GM10266 (cell line): Measurements from ENCODE around the gene ATOX1.
A peak's percentile ranks its signal among the peaks of the same experiment; 100 is the strongest.

Experiments used
- DNase-seq: peaks from one replicate; pipeline ENCODE4 v3.0.0; 2012; ENCODE audit errors: extremely low spot score
- CTCF ChIP-seq: IDR thresholded peaks from 2 replicates; pipeline ENCODE4 v1.5.1; 2012; ENCODE audit warnings: mild to moderate bottlenecking, low read depth; ENCODE audit not compliant: control insufficient read depth, insufficient read depth; ENCODE audit errors: missing control alignments

ATOX1 gene

DNA sequence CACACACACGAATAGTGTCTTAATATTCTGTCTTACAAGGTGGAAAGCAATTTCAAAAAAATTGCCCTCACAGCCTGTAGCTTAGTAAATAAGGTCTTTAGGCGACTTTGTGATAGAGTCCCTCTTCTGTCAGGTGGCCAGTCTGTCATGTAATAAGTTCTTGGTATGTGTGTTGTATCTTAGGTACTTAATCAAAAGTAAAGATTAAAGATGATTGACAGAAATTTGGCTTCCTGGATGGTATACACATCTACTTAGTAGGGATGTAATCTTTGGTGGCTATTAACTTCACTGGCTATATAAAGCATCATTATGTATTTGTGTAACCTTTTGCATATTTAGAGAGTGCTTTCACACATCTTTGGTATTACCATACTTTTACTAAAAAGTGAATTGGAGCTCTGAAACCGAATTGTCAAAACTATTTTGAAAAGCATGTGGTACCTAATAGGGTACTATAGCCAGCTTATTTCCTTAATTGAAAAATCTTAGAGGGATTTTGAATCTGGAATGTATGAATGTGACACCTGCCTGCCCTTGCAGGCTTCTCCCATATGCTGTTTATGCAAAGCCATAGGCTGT is 16.7 kb upstream of the ATOX1 start:
- TF ChIP-seq CTCF: no peak
- DNase-seq: no peak

- no peak for TF ChIP-seq CTCF
- DNase-seq: no peak
Measured at GRCh38 chr5:151773951-151774350, 15.5 kb upstream of the ATOX1 start.

DNA sequence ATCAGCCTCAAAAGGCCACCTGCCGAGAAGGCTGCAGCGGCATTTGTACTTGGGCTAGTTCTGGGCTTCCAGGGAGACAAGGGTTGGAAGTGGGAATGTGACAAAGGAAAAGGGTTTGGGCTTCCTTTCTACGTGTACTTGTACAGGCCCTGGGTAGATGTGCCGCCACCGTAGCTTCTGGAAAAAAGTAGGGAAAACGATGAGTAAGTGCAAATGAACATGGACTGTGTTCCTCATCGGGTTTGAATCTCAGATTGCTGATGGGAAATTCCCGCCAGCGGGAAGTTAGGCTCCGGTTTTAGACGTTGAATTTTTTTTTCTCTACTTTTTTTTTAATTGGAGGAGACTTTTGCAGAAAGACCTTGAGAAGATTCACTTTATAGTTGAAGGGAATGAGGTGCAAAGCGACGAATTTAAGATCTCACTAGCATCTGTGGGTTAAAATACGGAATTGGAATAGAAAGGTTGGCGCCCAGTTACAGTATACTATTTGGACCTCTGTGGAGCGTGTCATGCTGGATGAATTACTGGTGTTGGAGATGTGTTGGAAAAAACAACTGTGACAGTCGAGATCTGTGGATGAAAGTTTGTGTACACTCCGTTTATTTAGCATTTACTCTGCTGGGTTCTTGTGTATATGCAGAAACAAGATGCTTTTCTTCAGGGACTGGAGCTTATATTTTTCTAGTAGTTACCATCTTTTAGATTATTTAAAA is 14.6 kb upstream of the ATOX1 start:
- no peak for TF ChIP-seq CTCF
- DNase-seq: no peak

DNA sequence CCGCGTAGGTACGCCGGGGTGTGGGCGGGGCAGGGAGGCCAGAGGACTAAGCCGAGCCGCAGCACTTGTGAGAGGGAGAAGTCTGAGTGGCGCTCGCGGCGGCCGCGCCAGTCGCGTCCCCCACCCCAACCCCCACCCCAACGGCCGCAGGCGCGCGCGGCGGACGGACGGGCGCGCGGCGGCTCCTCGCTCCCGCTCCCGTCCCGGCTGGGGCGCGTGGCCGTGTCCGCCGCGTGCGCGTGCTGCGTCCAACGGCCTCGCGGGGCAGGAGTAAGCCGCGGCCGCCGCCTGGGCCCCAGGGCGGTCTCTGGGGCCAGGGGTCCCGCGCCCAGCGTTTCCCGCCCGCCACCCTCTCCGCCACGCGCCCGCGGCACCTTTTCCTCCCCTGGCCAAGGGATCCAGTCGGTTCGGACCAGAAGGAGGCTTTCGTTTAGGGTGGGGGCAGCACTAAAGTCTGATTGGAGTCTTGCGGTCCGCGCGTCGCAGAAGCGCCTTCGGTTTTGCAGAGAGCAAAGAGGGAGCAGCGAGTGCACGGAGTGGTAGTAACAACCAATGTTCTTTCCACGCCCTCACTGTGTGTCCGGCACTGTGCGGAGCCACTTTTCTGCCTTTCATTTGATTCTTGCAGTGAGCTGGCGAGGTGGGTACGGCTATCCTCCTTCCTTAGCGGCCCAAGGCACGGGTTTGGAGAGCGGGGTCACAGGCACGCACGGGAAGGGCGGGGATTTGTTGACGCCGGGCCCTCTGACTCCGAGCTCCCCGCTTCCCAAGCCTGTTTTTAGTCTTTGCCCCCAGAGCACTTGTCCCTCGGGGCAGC is 13.8 kb upstream of the ATOX1 start:
- DNase-seq: peak; percentile 25
- TF ChIP-seq CTCF: no peak

GRCh38 chr5:151771259-151772028 is 13.0 kb upstream of the ATOX1 start, which contains the start of gene G3BP1:
G3BP1 (plus strand) TSS chr5:151771954; CDS start chr5:151786621, 14,667 bp downstream.
- DNase-seq: peak; percentile 99
- peak; percentile 80 for TF ChIP-seq CTCF

DNA sequence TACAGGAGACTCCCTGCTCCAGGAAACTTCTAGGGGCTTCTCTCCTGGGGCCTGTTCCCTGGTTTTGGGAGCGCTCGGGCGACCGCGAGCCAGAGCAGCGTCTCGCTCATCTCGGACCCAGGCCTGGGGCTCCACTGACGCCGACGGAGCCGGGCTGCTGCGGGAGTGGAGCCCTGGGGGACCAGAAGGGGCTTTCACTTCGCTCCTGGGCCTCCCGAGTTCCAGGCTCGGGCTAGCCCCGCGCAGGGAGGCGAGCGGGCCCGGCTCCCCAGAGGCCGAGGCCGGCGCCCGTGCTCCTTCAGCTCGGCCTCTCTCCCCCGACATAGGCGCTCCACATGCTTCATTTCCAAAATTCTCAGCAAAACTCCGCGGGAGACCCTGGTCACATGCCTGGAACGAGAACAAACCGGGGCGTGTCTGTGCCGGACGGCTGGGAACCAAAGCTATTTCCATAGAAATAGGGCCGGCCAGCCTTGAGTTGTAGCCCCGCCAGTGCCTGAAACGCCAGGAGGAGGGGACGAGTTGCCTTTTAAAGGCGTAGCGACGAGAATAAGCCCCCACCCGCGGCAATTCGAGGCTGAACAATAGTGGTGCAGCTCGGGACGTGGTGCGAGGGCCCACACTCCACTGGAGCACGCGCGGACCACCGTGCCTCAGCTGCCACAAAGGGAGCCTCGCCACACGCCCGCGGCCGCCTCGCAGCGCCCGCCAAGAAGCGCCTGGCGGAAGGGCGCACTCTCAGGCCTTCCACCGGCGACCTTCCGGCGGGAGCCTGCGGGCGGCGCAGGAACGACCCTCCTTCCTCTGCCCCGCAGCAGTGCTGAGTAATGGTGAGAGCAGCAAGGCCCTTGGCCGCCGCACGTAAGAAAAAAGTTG is 12.2 kb upstream of the ATOX1 start:
- DNase-seq: peak; percentile 51
- TF ChIP-seq CTCF: peak; percentile 17
